H9 (cell line): ENCODE results near the gene ELP6. TPM values are rescaled to one million over a fixed set of nuclear protein-coding genes. Genes with fewer than 3 reads are reported as not detected.

Experiments used
- DNase-seq: peaks from one replicate; pipeline ENCODE4 v3.0.0-alpha.2; 2017
- H2AFZ ChIP-seq: one replicate; pipeline ENCODE4 v1.6.1; 2013; ENCODE audit warnings: mild to moderate bottlenecking, low read length, control low read depth, moderate library complexity
- H2AK5ac ChIP-seq: 2 replicates; pipeline ENCODE4 v1.6.1; 2013; ENCODE audit warnings: low read length, control low read depth, mixed read lengths; ENCODE audit not compliant: insufficient read length
- H2BK120ac ChIP-seq: one replicate; pipeline ENCODE4 v1.6.1; 2013; ENCODE audit warnings: low read depth, mild to moderate bottlenecking, low read length, control low read depth, inconsistent platforms; ENCODE audit not compliant: poor library complexity, severe bottlenecking
- H2BK12ac ChIP-seq: 2 replicates; pipeline ENCODE4 v1.6.1; 2013; ENCODE audit warnings: low read length, control low read depth, mixed read lengths, low read depth; ENCODE audit not compliant: insufficient read length
- H2BK15ac ChIP-seq: 2 replicates; pipeline ENCODE4 v1.6.1; 2013; ENCODE audit warnings: low read depth, low read length, control low read depth
- H2BK20ac ChIP-seq: one replicate; pipeline ENCODE4 v1.6.1; 2013; ENCODE audit warnings: low read depth, mild to moderate bottlenecking, low read length, control low read depth, inconsistent platforms; ENCODE audit not compliant: poor library complexity, severe bottlenecking
- H2BK5ac ChIP-seq: 2 replicates; pipeline ENCODE4 v1.6.1; 2013; ENCODE audit warnings: low read length, control low read depth, mixed read lengths; ENCODE audit not compliant: insufficient read length
- H3K14ac ChIP-seq: 2 replicates; pipeline ENCODE4 v1.6.1; 2013; ENCODE audit warnings: low read length, control low read depth; ENCODE audit not compliant: insufficient read depth
- H3K18ac ChIP-seq: 2 replicates; pipeline ENCODE4 v1.6.1; 2013; ENCODE audit warnings: low read depth, mild to moderate bottlenecking, mixed read lengths, low read length, control low read depth; ENCODE audit not compliant: insufficient read length
- H3K23ac ChIP-seq: 2 replicates; pipeline ENCODE4 v1.6.1; 2013; ENCODE audit warnings: low read length, control low read depth, mixed read lengths, low read depth; ENCODE audit not compliant: insufficient read length
- H3K23me2 ChIP-seq: 2 replicates; pipeline ENCODE4 v1.6.1; 2013; ENCODE audit warnings: low read depth, mild to moderate bottlenecking, mixed read lengths, low read length, control low read depth; ENCODE audit not compliant: insufficient read length, poor library complexity, severe bottlenecking
- H3K27ac ChIP-seq: 2 replicates; pipeline ENCODE4 v1.5.1; 2013; ENCODE audit warnings: low read length, control low read depth, mixed read lengths, low read depth; ENCODE audit not compliant: insufficient read length
- H3K27me3 ChIP-seq: 2 replicates; pipeline ENCODE4 v1.6.1; 2013; ENCODE audit warnings: low read length, control low read depth, inconsistent platforms; ENCODE audit not compliant: insufficient read depth
- H3K4ac ChIP-seq: 2 replicates; pipeline ENCODE4 v1.6.1; 2013; ENCODE audit warnings: low read depth, mild to moderate bottlenecking, control low read depth, inconsistent platforms, low read length, moderate library complexity
- H3K4me1 ChIP-seq: 2 replicates; pipeline ENCODE4 v1.6.1; 2013; ENCODE audit warnings: low read length, control low read depth, inconsistent platforms; ENCODE audit not compliant: insufficient read depth
- H3K4me2 ChIP-seq: 2 replicates; pipeline ENCODE4 v1.6.1; 2013; ENCODE audit warnings: low read length, control low read depth, mixed read lengths; ENCODE audit not compliant: insufficient read length, insufficient read depth
- H3K56ac ChIP-seq: 2 replicates; pipeline ENCODE4 v1.6.1; 2013; ENCODE audit warnings: low read depth, mild to moderate bottlenecking, mixed read lengths, low read length, control low read depth; ENCODE audit not compliant: insufficient read length
- H3K79me1 ChIP-seq: 2 replicates; pipeline ENCODE4 v1.6.1; 2013; ENCODE audit warnings: low read depth, mild to moderate bottlenecking, moderate library complexity, low read length, control low read depth, inconsistent platforms; ENCODE audit not compliant: insufficient read depth, poor library complexity, severe bottlenecking
- H3K79me2 ChIP-seq: 2 replicates; pipeline ENCODE4 v1.6.1; 2013; ENCODE audit warnings: low read length, control low read depth, inconsistent platforms; ENCODE audit not compliant: insufficient read depth
- H3K9ac ChIP-seq: 2 replicates; pipeline ENCODE4 v1.6.1; 2013; ENCODE audit warnings: low read length, control low read depth, mixed read lengths; ENCODE audit not compliant: insufficient read length; ENCODE audit errors: extremely low read depth
- H3K9me3 ChIP-seq: one replicate; pipeline ENCODE4 v1.6.1; 2013; ENCODE audit warnings: low read depth, low read length, inconsistent platforms; ENCODE audit not compliant: control insufficient read depth
- H3T11ph ChIP-seq: one replicate; pipeline ENCODE4 v1.6.1; 2013; ENCODE audit warnings: mild to moderate bottlenecking, low read length, control low read depth, inconsistent platforms
- H4K20me1 ChIP-seq: one replicate; pipeline ENCODE4 v1.6.1; 2013; ENCODE audit not compliant: control insufficient read depth, insufficient read length, insufficient read depth
- H4K5ac ChIP-seq: 2 replicates; pipeline ENCODE4 v1.6.1; 2013; ENCODE audit warnings: low read depth, mild to moderate bottlenecking, mixed read lengths, low read length, control low read depth; ENCODE audit not compliant: insufficient read length
- H4K8ac ChIP-seq: replicated peaks from 2 replicates; pipeline ENCODE4 v1.6.1; 2013; ENCODE audit warnings: low read length, control low read depth, mixed read lengths, low read depth; ENCODE audit not compliant: insufficient read length
- H4K91ac ChIP-seq: 2 replicates; pipeline ENCODE4 v1.6.1; 2013; ENCODE audit warnings: low read depth, mild to moderate bottlenecking, moderate library complexity, mixed read lengths, low read length, control low read depth; ENCODE audit not compliant: insufficient read length
- H3K27ac Mint-ChIP-seq, 3 experiments: 2 replicates in 2 of 3; 3 replicates in 1 of 3; pipeline ENCODE4 v1.8.0; 2020 to 2021; ENCODE audit warnings: mixed read lengths in 3 of 3, mild to moderate bottlenecking in 1 of 3, moderate library complexity in 1 of 3
- H3K27me3 Mint-ChIP-seq: 2 replicates; pipeline ENCODE4 v1.8.0; 2021; ENCODE audit warnings: low read depth, mild to moderate bottlenecking, moderate library complexity, mixed read lengths
- H3K36me3 Mint-ChIP-seq, 3 experiments: 2 replicates in 2 of 3; 3 replicates in 1 of 3; pipeline ENCODE4 v1.8.0; 2020 to 2021; ENCODE audit warnings: low read depth in 3 of 3, mixed read lengths in 3 of 3; ENCODE audit not compliant: insufficient read depth in 1 of 3
- H3K4me1 Mint-ChIP-seq, 2 experiments: 2 replicates each; pipeline ENCODE4 v1.8.0; 2020; ENCODE audit warnings: mixed read lengths in 2 of 2
- H3K4me3 Mint-ChIP-seq, 2 experiments: 2 replicates in 1 of 2; 3 replicates in 1 of 2; pipeline ENCODE4 v1.8.0; 2020 to 2021; ENCODE audit warnings: mild to moderate bottlenecking in 2 of 2, mixed read lengths in 2 of 2, moderate library complexity in 1 of 2
- H3K9me3 Mint-ChIP-seq, 2 experiments: 2 replicates in 1 of 2; 3 replicates in 1 of 2; pipeline ENCODE4 v1.8.0; 2020; ENCODE audit warnings: mild to moderate bottlenecking in 2 of 2, mixed read lengths in 2 of 2, moderate library complexity in 1 of 2
- WGBS: extraction: QIAGEN DNeasy Blood & Tissue Kit; methylation state at CpG from one replicate; pipeline ENCODE4 v1.1.7; 2013; ENCODE audit warnings: missing lambda C conversion rate, low lambda C conversion rate, mixed read lengths; ENCODE audit not compliant: insufficient read length; ENCODE audit errors: extremely low coverage; 5-methylcytosine and 5-hydroxymethylcytosine counted together
- total RNA-seq: library from RNA; stranded (reverse); gene quantifications from 2 replicates; pipeline ENCODE4 v1.2.1, GENCODE V29; 2021
- TF ChIP-seq, protein P1 (sequence below): fragments of 200-600 bp; sonication (generic); conservative IDR thresholded peaks from 3 replicates; pipeline ENCODE4 v1.8.0; 2021; ENCODE audit warnings: antibody characterized with exemption, mild to moderate bottlenecking

Gene ELP6
- total RNA-seq, 1 experiment from 2014 or later: 53.9 TPM

DNA sequence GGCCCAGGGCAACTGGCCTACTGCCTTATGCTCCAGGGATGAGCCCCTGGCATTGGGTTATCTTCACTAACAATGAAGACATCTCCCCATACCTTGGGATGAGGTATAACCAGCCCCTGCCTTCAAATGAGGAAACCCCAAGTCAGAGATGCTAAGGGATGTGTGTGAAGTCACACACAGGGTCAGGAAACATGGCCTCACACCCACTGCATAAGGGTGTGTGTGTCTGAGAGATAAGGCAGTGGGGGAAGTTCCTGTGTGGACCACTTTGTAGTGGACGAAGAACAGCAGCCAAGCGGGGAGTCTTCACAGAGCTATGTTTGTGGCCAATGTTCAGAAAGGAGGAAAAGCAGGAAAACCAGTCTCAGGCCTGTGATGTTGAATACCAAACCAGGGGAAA is 10.5 kb downstream of the ELP6 start:
- Mint-ChIP-seq H3K27me3 (no peaks in the 10 kb centered on the region), H3K36me3 (peaks cover 44 to 71% (median 66%) of the 10 kb centered on the region in 3 experiments; a peak in 6 of 7 replicates), H3K4me3 (no peak overlapping the region), H3K27ac (peak overlapping the region in 1 of 3 experiments; percentile 1; a peak in 5 of 7 replicates), H3K4me1 (peaks cover 16 to 17% of the 10 kb centered on the region in 2 experiments), H3K9me3 (no peaks in the 10 kb centered on the region)
- Histone ChIP-seq H3K4ac (no peak overlapping the region), H2BK15ac (no peak overlapping the region), H2BK120ac (no peak overlapping the region), H4K5ac (no peak overlapping the region), H4K8ac (no peak overlapping the region), H3K23me2 (no peaks in the 10 kb centered on the region), H2AFZ (no peak overlapping the region), H3K27ac (no peak overlapping the region), H3K4me1 (no peaks in the 10 kb centered on the region; the same call in 1 of the 2 replicates), H3K9me3 (no peaks in the 10 kb centered on the region), H4K91ac (no peak overlapping the region), H2BK12ac (no peak overlapping the region), H2AK5ac (no peak overlapping the region), H2BK20ac (no peak overlapping the region), H3T11ph (no peak overlapping the region), H3K9ac (no peak overlapping the region), H3K79me2 (peaks cover 2% of the 10 kb centered on the region; the same call in 1 of the 2 replicates), H3K14ac (no peak overlapping the region), H3K23ac (no peak overlapping the region), H3K79me1 (no peaks in the 10 kb centered on the region), H3K4me2 (no peak overlapping the region), H3K56ac (no peak overlapping the region), H3K27me3 (no peaks in the 10 kb centered on the region), H4K20me1 (no peaks in the 10 kb centered on the region), H2BK5ac (no peak overlapping the region), H3K18ac (no peak overlapping the region)
- DNase-seq: no peak
- TF ChIP-seq, protein P1, sequence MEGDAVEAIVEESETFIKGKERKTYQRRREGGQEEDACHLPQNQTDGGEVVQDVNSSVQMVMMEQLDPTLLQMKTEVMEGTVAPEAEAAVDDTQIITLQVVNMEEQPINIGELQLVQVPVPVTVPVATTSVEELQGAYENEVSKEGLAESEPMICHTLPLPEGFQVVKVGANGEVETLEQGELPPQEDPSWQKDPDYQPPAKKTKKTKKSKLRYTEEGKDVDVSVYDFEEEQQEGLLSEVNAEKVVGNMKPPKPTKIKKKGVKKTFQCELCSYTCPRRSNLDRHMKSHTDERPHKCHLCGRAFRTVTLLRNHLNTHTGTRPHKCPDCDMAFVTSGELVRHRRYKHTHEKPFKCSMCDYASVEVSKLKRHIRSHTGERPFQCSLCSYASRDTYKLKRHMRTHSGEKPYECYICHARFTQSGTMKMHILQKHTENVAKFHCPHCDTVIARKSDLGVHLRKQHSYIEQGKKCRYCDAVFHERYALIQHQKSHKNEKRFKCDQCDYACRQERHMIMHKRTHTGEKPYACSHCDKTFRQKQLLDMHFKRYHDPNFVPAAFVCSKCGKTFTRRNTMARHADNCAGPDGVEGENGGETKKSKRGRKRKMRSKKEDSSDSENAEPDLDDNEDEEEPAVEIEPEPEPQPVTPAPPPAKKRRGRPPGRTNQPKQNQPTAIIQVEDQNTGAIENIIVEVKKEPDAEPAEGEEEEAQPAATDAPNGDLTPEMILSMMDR: no peak
- WGBS: no CpG with 5 or more reads among the region's 2 CpGs
